Calu3 (cell line): Measurements from ENCODE around the gene RUNDC3A. TPM values are rescaled to one million over a fixed set of nuclear protein-coding genes. Genes with fewer than 3 reads are reported as not detected.
A peak's percentile ranks its signal among the peaks of the same experiment; 100 is the strongest.

Experiments
- BruUV-seq: library from RNA; stranded (reverse); fragments of 400-500 nt; replicated peaks from 2 replicates; lab custom pipeline; 2021; lab: Mats Ljungman, UMichigan
- CTCF ChIA-PET: fragments of 300-600 bp; sonication (Branson Sonifier 250); formaldehyde crosslinking; loops from one replicate; lab custom pipeline; 2022; ENCODE audit warnings: antibody characterized with exemption; lab: Charles Lee
- DNase-seq: peaks from one replicate; pipeline ENCODE4 v3.0.0; 2022
- H3K27ac Mint-ChIP-seq: one replicate; pipeline ENCODE4 v1.8.0; 2022; ENCODE audit warnings: mixed read lengths; ENCODE audit not compliant: unreplicated experiment
- H3K27me3 Mint-ChIP-seq: one replicate; pipeline ENCODE4 v1.8.0; 2022; ENCODE audit warnings: mixed read lengths; ENCODE audit not compliant: unreplicated experiment
- H3K36me3 Mint-ChIP-seq: one replicate; pipeline ENCODE4 v1.8.0; 2022; ENCODE audit warnings: mild to moderate bottlenecking, moderate library complexity, mixed read lengths; ENCODE audit not compliant: insufficient read depth, unreplicated experiment
- H3K4me1 Mint-ChIP-seq: one replicate; pipeline ENCODE4 v1.8.0; 2022; ENCODE audit warnings: mild to moderate bottlenecking, low read depth, mixed read lengths; ENCODE audit not compliant: unreplicated experiment
- H3K4me3 Mint-ChIP-seq: one replicate; pipeline ENCODE4 v1.8.0; 2022; ENCODE audit warnings: mild to moderate bottlenecking, low read depth, moderate library complexity, mixed read lengths; ENCODE audit not compliant: unreplicated experiment
- H3K9me3 Mint-ChIP-seq: one replicate; pipeline ENCODE4 v1.8.0; 2022; ENCODE audit warnings: low read depth, mixed read lengths; ENCODE audit not compliant: unreplicated experiment
- intact Hi-C: fragments of 100-400 bp; cut with micrococcal nuclease; formaldehyde crosslinking; loops from one replicate; pipeline ENCODE4 v1.10.0; 2022; ENCODE audit not compliant: unreplicated experiment
- total RNA-seq: library from RNA; stranded (reverse); gene quantifications from 2 replicates; pipeline ENCODE4 v1.2.3, GENCODE V29; 2022
- TF ChIP-seq, protein P1 (sequence below): fragments of 200-600 bp; IDR thresholded peaks from one replicate; pipeline ENCODE4 v1.8.0; 2022; ENCODE audit warnings: antibody characterized with exemption; ENCODE audit not compliant: unreplicated experiment

Gene RUNDC3A
- total RNA-seq, 1 experiment from 2014 or later = 1.2 TPM

DNA sequence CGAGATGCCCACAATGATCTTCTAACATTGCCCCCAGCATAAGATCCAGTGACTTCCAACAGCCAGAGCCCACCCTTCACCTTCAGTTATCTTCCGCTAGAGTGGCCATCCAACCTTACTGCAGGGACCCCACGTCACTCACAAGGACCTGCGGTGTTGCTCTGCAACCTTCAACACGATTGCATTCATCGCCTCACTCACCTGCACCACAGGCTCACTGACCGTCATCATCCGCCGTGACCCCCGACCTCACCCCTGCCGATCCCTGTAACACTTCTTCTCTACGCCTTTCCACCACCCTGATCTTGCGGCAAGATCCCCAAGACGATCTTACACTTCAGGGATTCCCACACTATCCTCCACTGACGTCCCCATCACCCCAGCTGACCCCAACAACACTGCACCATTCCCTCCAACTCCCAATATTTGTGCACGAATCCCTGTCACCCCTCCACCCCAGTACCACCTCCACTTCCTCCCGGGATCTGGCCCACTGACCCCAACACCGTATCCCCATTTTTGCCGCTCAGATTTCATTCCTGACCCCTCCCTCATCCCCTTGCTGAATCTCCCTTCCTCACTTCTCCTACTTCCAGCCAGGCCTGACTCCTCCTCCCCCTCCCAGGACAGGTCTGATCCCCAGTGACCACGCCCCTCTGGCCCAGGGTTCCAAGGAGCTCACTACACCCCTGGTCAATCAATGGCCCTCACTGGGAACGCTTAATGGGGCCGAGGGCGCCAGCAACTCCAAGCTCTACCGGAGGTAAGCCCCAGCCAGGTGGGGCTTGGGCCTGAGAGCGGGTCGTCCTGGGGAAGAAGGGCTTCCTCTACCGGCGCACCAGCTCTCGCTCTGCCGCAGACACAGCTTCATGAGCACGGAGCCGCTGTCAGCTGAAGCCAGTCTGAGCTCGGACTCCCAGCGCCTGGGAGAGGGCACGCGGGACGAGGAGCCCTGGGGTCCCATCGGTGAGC, 7.6 kb downstream of the RUNDC3A start:
- DNase-seq = no peak
- no peaks in the 10 kb centered on the region for H3K4me1 Mint-ChIP-seq
- H3K36me3 Mint-ChIP-seq = peaks cover 26% of the 10 kb centered on the region
- H3K4me3 Mint-ChIP-seq = peak overlapping the region; percentile 50
- no TSS peak for BruUV-seq
- H3K27me3 Mint-ChIP-seq = peaks cover 75% of the 10 kb centered on the region
- TF ChIP-seq, protein P1, sequence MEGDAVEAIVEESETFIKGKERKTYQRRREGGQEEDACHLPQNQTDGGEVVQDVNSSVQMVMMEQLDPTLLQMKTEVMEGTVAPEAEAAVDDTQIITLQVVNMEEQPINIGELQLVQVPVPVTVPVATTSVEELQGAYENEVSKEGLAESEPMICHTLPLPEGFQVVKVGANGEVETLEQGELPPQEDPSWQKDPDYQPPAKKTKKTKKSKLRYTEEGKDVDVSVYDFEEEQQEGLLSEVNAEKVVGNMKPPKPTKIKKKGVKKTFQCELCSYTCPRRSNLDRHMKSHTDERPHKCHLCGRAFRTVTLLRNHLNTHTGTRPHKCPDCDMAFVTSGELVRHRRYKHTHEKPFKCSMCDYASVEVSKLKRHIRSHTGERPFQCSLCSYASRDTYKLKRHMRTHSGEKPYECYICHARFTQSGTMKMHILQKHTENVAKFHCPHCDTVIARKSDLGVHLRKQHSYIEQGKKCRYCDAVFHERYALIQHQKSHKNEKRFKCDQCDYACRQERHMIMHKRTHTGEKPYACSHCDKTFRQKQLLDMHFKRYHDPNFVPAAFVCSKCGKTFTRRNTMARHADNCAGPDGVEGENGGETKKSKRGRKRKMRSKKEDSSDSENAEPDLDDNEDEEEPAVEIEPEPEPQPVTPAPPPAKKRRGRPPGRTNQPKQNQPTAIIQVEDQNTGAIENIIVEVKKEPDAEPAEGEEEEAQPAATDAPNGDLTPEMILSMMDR = no peak
- H3K9me3 Mint-ChIP-seq = no peaks in the 10 kb centered on the region
- no peak overlapping the region for H3K27ac Mint-ChIP-seq
- intact Hi-C loops = no loop called here
- CTCF ChIA-PET = interaction anchor here (0.5 to 1.1 kb wide), 5 partner anchors 8 to 409 kb away, joined by 3 to 7 read pairs (median 5); partner anchors contain the start of genes RUNDC3A and SLC25A39

DNA sequence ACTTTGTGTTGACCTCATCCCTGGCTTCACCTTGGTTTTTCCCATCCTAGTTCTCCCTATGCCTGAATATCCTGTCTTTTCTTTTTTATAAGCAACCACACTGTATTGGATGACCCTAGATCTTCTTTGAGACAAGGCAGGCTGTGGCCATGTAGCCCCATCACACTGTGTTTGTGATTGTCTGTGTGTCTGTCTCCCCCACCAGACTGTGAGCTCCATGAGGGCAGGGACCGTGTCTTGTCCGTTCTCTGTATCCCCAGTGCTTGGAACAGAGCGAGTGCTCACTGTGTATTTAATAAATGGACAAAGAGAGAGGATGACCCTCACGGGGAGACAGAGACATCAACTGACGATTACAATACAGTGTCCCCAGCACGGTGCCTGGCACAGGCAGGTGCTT, 9.1 kb downstream of the RUNDC3A start:
- no peak overlapping the region for H3K4me3 Mint-ChIP-seq
- no peak overlapping the region for H3K27ac Mint-ChIP-seq
- CTCF ChIA-PET = interaction anchor here (0.5 kb wide), 1 partner anchor 136 kb away, joined by 3 read pairs; no protein-coding TSS in a partner anchor
- BruUV-seq = no TSS peak
- H3K9me3 Mint-ChIP-seq = no peaks in the 10 kb centered on the region
- H3K36me3 Mint-ChIP-seq = peaks cover 33% of the 10 kb centered on the region
- DNase-seq = no peak
- peaks cover 60% of the 10 kb centered on the region for H3K27me3 Mint-ChIP-seq
- no peaks in the 10 kb centered on the region for H3K4me1 Mint-ChIP-seq
- TF ChIP-seq, protein P1 = no peak
- intact Hi-C loops = no loop called here

DNA sequence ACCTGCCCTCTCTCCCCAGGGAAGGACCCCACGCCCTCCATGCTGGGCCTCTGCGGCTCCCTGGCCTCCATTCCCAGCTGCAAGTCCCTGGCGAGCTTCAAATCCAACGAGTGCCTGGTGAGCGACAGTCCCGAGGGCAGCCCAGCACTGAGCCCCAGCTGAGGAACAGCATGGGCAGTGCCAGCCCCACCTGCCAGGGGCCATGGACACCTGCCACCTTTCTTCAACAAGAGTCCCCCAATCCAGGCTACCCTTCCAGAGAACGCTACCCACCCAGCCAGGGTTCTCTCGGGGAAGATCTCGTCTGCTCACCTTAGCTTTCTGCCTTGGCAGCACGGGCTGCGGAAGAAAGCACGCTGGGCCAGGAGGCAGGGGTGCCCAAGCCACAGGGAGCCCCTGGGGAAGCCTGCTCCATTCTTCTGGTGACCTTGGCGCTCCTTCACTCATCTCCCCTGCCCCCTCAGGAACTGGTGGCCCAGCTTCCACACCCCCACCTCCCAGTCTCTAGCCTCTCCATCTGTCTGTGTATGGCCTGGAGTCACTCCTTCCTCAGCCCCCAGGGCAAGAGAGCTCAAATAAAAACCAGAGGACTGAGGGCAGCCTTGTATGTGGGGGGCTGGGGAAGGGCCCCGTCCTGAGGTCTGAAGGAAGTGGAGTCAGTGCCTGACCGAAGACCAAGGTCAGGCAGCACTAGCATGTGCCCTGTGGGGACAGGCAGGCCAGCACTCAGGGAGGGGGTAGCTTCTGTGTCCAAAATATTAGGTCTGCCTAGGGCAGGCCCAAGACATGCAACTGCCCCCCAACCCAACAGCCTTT, 9.9 kb downstream of the RUNDC3A start:
- TF ChIP-seq, protein P1 = no peak
- Mint-ChIP-seq H3K4me1 (no peaks in the 10 kb centered on the region), H3K36me3 (peaks cover 34% of the 10 kb centered on the region), H3K27me3 (peaks cover 52% of the 10 kb centered on the region), H3K9me3 (no peaks in the 10 kb centered on the region), H3K4me3 (no peak overlapping the region), H3K27ac (peak overlapping the region; percentile 50)
- intact Hi-C loops = no loop called here
- no peak for DNase-seq
- BruUV-seq = no TSS peak
- CTCF ChIA-PET = no interaction called here

DNA sequence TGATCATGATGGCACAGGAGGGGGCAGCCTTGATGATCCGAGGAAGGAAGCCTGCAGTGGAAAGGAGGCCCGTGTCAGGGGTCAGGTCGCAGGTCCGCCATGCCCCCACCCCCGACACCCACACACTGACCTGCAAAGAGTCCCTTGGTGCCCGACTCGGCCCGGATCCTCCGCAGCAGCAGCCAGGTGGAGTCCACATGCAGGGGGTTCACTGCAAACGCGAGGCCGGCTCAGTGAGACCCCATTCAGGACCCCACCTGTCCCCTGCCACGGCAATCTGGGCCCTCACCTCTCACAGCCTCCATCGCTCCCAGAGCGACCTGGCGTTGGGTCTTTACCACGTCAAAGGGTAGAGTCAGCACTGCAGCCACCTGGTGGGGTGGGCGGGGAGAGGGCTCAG, 11.7 kb downstream of the RUNDC3A start:
- TF ChIP-seq, protein P1 = no peak
- Mint-ChIP-seq H3K4me1 (peaks cover 2% of the 10 kb centered on the region), H3K36me3 (peaks cover 52% of the 10 kb centered on the region), H3K4me3 (no peak overlapping the region), H3K27me3 (peaks cover 35% of the 10 kb centered on the region), H3K9me3 (no peaks in the 10 kb centered on the region), H3K27ac (no peak overlapping the region)
- BruUV-seq = no TSS peak
- CTCF ChIA-PET = interaction anchor here (0.6 kb wide), 1 partner anchor 898 kb away, joined by 3 read pairs; no protein-coding TSS in a partner anchor
- intact Hi-C loops = no loop called here
- DNase-seq = no peak
